GM06990 (cell line): ENCODE measurements around the gene AGXT.

ENCODE experiments used
- DNase-seq: peaks from one replicate; pipeline ENCODE4 v3.0.0-alpha.2; 2011; ENCODE audit not compliant: insufficient read length; ENCODE audit errors: extremely low read depth
- H3K27me3 ChIP-seq: replicated peaks from 2 replicates; pipeline ENCODE4 v1.6.0; 2011; ENCODE audit warnings: low read length; ENCODE audit not compliant: control insufficient read depth, insufficient read depth
- H3K36me3 ChIP-seq: 2 replicates; pipeline ENCODE4 v1.5.1; 2011; ENCODE audit warnings: low read length; ENCODE audit not compliant: control insufficient read depth, insufficient read depth
- H3K4me3 ChIP-seq: replicated peaks from 2 replicates; pipeline ENCODE4 v1.5.1; 2011; ENCODE audit warnings: low read depth, mild to moderate bottlenecking, control low read depth, low read length
- CTCF ChIP-seq: IDR thresholded peaks from 2 replicates; pipeline ENCODE4 v1.5.1; 2011; ENCODE audit warnings: low read length, control low read depth, mild to moderate bottlenecking, inconsistent platforms; ENCODE audit not compliant: insufficient read depth, poor library complexity, severe bottlenecking

AGXT gene

GRCh38 chr2:240848900-240849680 lies 19.5 kb upstream of the AGXT start:
- Histone ChIP-seq H3K36me3 (no peaks in the 10 kb centered on the region), H3K4me3 (no peak overlapping the region), H3K27me3 (no peaks in the 10 kb centered on the region; the same call in 1 of the 2 replicates)
- DNase-seq = no peak
- TF ChIP-seq CTCF = no peak

GRCh38 chr2:240850026-240850425 lies 18.6 kb upstream of the AGXT start:
- Histone ChIP-seq H3K27me3 (no peaks in the 10 kb centered on the region), H3K36me3 (no peaks in the 10 kb centered on the region), H3K4me3 (no peak overlapping the region)
- TF ChIP-seq CTCF = no peak
- DNase-seq = no peak

- no peaks in the 10 kb centered on the region for H3K27me3 ChIP-seq
- no peak overlapping the region for H3K4me3 ChIP-seq
- no peak for DNase-seq
- no peaks in the 10 kb centered on the region for H3K36me3 ChIP-seq
- no peak for TF ChIP-seq CTCF
Observed at GRCh38 chr2:240850756-240851077, 17.9 kb upstream of the AGXT start.

GRCh38 chr2:240851078-240851991 lies 17.3 kb upstream of the AGXT start:
- no peak overlapping the region for H3K4me3 ChIP-seq
- H3K27me3 ChIP-seq = no peaks in the 10 kb centered on the region
- DNase-seq = peak; percentile 55
- no peaks in the 10 kb centered on the region for H3K36me3 ChIP-seq
- TF ChIP-seq CTCF = peak; percentile 92

DNA sequence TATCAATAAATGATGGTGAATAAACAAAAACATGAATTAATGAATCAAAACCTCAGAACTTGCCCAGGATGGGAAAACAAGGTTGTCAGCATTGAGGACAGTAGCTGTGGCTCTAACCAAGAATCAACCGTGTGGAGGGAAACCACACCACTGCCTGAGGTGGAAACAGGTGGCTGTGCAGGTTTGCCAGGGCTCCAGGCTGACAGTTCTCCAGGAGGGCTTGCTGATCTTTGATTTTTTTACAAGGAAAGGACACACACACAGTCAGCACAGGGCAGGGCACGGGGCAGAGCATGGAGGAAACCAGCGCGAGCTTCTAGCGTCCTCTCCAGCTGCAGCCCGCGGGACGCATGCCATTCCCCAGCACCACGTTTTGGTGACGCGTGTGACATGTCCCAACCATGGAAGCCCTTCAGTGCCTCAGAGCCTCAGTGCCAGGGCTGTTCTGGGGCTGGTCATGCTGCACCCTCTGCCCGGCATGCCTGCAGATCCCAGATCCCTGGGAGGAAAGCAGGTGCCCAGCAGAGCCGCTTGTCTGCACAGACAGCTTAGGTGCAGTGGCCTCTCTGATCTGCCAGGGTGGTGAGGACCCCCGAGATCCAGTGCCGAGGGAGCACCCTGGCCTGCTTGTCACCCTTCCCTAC lies 15.8 kb upstream of the AGXT start:
- no peaks in the 10 kb centered on the region for H3K36me3 ChIP-seq
- no peak overlapping the region for H3K4me3 ChIP-seq
- no peak for DNase-seq
- no peaks in the 10 kb centered on the region for H3K27me3 ChIP-seq
- TF ChIP-seq CTCF = no peak
